AG09309 (cell line): Measurements from ENCODE around the gene SMC1B.

Source experiments
- DNase-seq: peaks from one replicate; pipeline ENCODE4 v3.0.0-alpha.2; 2010; ENCODE audit warnings: low read depth
- H3K4me3 ChIP-seq: 2 replicates; pipeline ENCODE4 v1.5.1; 2011; ENCODE audit warnings: mild to moderate bottlenecking, low read depth, low read length, moderate library complexity; ENCODE audit not compliant: control insufficient read depth
- TF ChIP-seq, protein P1 (sequence below): IDR thresholded peaks from 2 replicates; pipeline ENCODE4 v1.5.1; 2011; ENCODE audit warnings: mild to moderate bottlenecking, low read depth, low read length, inconsistent platforms; ENCODE audit not compliant: insufficient read depth, control insufficient read depth; ENCODE audit errors: missing control alignments

The SMC1B gene

DNA sequence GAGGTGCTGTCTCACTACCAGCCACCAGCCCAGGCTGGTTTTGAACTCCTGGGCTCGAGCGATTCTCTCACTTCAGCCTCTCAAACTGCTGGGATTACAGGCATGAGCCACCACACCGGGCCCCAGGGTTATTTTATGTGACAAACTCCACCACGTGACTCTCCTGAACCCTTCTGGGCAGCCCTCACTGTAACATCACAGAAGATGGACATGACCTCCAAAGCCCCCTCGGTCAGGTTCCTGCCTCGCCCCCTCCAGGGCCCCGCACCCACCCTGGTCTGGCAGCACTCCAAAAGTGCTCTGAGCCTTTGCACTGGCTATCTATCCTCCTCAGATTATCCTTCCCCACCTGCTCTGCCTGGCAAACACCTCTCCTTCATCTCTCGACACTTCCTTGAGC, 43.4 kb upstream of the SMC1B start:
- no peak overlapping the region for H3K4me3 ChIP-seq
- TF ChIP-seq, protein P1, sequence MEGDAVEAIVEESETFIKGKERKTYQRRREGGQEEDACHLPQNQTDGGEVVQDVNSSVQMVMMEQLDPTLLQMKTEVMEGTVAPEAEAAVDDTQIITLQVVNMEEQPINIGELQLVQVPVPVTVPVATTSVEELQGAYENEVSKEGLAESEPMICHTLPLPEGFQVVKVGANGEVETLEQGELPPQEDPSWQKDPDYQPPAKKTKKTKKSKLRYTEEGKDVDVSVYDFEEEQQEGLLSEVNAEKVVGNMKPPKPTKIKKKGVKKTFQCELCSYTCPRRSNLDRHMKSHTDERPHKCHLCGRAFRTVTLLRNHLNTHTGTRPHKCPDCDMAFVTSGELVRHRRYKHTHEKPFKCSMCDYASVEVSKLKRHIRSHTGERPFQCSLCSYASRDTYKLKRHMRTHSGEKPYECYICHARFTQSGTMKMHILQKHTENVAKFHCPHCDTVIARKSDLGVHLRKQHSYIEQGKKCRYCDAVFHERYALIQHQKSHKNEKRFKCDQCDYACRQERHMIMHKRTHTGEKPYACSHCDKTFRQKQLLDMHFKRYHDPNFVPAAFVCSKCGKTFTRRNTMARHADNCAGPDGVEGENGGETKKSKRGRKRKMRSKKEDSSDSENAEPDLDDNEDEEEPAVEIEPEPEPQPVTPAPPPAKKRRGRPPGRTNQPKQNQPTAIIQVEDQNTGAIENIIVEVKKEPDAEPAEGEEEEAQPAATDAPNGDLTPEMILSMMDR = no peak
- DNase-seq = no peak

DNA sequence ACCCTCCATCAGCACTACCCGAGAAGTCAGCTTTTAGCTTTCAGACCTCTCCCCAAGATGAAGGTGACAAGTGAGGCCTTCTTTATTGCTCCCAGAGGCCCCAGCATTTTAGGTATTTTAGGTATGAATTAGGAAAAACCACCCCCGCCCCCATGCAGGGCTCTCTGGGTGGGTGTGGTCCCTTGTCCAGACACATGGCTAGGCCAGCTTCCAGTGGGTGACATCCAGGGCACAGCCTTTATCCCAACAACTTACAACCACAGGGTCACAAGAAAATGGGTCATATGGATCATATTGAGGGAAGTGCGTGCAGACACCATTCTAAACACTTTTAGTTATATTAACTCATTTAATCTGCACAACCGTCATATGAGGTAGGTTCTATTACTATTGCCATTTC, 42.2 kb upstream of the SMC1B start:
- TF ChIP-seq, protein P1 = no peak
- H3K4me3 ChIP-seq = no peak overlapping the region
- no peak for DNase-seq

DNA sequence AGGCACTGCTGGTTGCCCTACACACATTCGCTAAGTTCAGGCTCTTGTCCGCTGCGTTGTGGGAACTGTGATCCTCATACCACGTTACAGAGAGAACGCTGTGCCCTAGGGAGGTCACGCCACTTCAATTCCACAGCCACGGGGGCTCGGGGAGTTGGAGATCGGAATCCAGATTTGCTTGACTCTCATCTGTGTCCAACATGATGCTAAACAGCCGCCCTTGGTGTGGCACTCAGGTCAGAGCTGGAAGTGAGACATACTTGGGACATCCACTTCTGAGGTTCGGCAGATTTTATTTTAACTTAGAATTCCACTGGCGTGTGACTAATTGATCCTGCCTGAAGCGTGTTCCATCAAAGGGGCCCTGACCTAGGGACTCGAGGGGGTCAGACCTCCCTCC, 41.8 kb upstream of the SMC1B start:
- TF ChIP-seq, protein P1 = no peak
- H3K4me3 ChIP-seq = no peak overlapping the region
- no peak for DNase-seq

DNA sequence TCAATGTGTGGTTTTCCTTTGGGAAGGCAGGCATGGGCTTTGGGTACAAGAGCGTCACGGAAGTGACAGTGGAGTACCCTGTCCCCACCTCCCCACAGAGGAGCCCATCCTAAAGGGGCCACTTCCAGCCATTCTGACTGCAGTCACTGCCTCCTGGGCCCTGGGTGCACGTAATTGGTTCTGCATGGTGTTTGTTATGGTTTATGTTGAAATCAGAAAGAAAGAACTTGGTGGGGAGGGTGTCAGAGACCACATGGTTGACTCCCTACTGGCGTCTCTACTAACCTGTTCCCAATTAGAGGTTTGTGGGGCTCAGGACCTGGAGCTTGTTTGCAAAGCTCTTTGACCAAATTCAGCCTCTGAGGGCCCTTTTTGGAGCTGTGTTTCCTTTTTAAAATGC, 40.9 kb upstream of the SMC1B start:
- TF ChIP-seq, protein P1 = no peak
- peak; percentile 85 for DNase-seq

DNA sequence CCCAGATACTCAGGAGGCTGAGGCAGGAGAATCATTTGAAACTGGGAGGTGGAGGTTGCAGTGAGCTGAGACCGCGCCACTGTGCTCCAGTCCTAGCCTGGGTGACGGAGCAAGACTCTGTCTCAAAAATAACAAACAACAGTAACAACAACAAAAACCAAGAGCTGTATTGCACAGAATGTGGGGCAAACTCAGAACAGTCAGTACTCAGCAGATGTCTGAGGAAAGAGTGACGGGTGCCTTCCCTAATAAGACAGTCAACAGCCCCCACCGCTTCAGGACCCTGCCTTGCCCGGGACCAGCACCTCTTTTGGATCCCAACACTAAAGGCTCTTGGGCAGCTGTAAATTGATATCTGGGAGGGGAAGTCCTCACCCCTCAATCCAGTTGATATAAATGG, 40.4 kb upstream of the SMC1B start:
- no peak overlapping the region for H3K4me3 ChIP-seq
- no peak for DNase-seq
- TF ChIP-seq, protein P1 = no peak

More for the DNA sequence above, 40.9 kb upstream of the SMC1B start:
- no peak overlapping the region for H3K4me3 ChIP-seq

DNA sequence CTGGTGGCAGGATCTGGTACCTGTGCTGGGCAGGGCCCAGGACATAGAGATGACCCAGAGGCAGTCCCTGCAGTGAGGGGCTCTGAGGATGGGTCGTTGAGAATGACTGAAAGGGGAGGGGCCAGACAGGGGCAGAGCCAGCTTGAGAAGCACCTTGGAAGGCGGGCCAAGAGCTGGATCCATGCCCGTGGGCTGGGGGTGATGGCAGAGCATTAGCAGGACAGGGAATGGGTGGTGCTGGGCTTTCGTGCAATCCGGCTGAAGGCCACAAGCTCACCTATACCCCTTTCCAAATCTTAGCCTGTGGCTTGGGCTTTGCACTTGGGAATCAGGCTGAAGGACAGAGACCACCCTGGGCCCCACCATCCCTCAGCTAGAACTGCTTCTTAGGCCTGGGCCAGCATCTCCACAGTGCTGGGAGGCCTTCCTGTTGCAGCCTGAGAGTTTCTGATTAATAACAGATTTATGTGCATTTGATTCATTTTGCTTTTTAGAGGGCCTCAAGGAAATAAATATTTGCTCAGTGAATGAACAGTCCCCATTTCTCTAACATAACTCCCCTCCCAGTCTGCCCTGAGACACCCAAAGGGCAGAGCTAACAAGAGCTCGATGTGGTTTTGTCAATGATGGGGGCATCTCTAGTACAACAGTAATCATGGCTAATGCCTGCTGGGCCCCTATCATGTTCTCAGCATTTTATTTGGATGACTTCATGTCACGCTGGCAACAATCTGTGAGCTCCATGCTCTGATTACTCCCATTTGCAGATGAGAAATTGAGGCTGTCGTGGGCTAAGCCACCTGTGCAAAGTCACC, 39.4 kb upstream of the SMC1B start:
- H3K4me3 ChIP-seq = no peak overlapping the region
- TF ChIP-seq, protein P1 = no peak
- DNase-seq = peak; percentile 68
